CD4-positive, alpha-beta T cell (primary cell): ENCODE data around the gene LBP. TPM values are rescaled to one million over a fixed set of nuclear protein-coding genes. Genes with fewer than 3 reads are reported as not detected.

Experiments used
- ATAC-seq: fragments of 200-7000 bp; cut with Tn5 transposase; one replicate; pipeline ENCODE4 v1.10.0; 2022; ENCODE audit warnings: mild to moderate bottlenecking; ENCODE audit not compliant: poor library complexity
- CTCF ChIA-PET: fragments of 350-600 bp; sonication (Branson Sonifier 250); formaldehyde crosslinking; loops from one replicate; lab custom pipeline; 2021; ENCODE audit warnings: antibody characterized with exemption, inconsistent platforms; lab: Charles Lee
- POLR2A ChIA-PET: fragments of 350-600 bp; sonication (Branson Sonifier 250); formaldehyde crosslinking; loops from one replicate; lab custom pipeline; 2021; ENCODE audit warnings: antibody characterized with exemption, inconsistent platforms; lab: Charles Lee
- DNase-seq, 14 experiments: peaks; one replicate each; pipeline ENCODE4 v3.0.0-alpha.2; 2013 to 2020; ENCODE audit warnings: mixed read lengths in 2 of 14
- H3K27ac ChIP-seq, 2 donors: one replicate each; pipeline versions ENCODE4 v1.5.1 to v1.7.0; 2013; ENCODE audit warnings: low read length in 2 of 2, low read depth in 1 of 2, mild to moderate bottlenecking in 1 of 2
- H3K27me3 ChIP-seq, 2 experiments: 1 replicate in 1 of 2; 2 replicates in 1 of 2; pipeline versions ENCODE4 v1.6.1 to v1.7.0; 2013; ENCODE audit warnings: low read length in 2 of 2, control low read depth in 1 of 2, mild to moderate bottlenecking in 1 of 2, moderate library complexity in 1 of 2; ENCODE audit not compliant: insufficient read depth in 2 of 2, control insufficient read depth in 1 of 2
- H3K36me3 ChIP-seq: one replicate; pipeline ENCODE4 v1.6.1; 2013; ENCODE audit warnings: low read length, control low read depth; ENCODE audit not compliant: insufficient read depth
- H3K4me1 ChIP-seq: one replicate; pipeline ENCODE4 v1.6.1; 2013; ENCODE audit warnings: low read length, control low read depth; ENCODE audit not compliant: insufficient read depth
- H3K4me3 ChIP-seq: one replicate; pipeline ENCODE4 v1.5.1; 2013; ENCODE audit warnings: mild to moderate bottlenecking, low read length, moderate library complexity
- H3K9me3 ChIP-seq, 2 experiments: 1 replicate in 1 of 2; 2 replicates in 1 of 2; pipeline versions ENCODE4 v1.6.1 to v1.7.0; 2013; ENCODE audit warnings: low read length in 2 of 2, mild to moderate bottlenecking in 2 of 2, control low read depth in 1 of 2, moderate library complexity in 1 of 2; ENCODE audit not compliant: control insufficient read depth in 1 of 2, insufficient read depth in 1 of 2
- H3K27ac Mint-ChIP-seq: one replicate; pipeline ENCODE4 v1.8.0; 2020; ENCODE audit warnings: mixed read lengths
- H3K27me3 Mint-ChIP-seq: one replicate; pipeline ENCODE4 v1.8.0; 2021; ENCODE audit warnings: mixed read lengths
- H3K36me3 Mint-ChIP-seq: one replicate; pipeline ENCODE4 v1.8.0; 2021; ENCODE audit warnings: low read depth, mixed read lengths
- H3K4me1 Mint-ChIP-seq: one replicate; pipeline ENCODE4 v1.8.0; 2021; ENCODE audit warnings: low read depth, mixed read lengths
- H3K4me3 Mint-ChIP-seq: one replicate; pipeline ENCODE4 v1.8.0; 2020; ENCODE audit warnings: mild to moderate bottlenecking, mixed read lengths
- H3K9me3 Mint-ChIP-seq: one replicate; pipeline ENCODE4 v1.8.0; 2020; ENCODE audit warnings: mixed read lengths
- intact Hi-C, 2 experiments: fragments of 100-400 bp; cut with DNase I in 1 of 2; cut with micrococcal nuclease in 1 of 2; formaldehyde crosslinking; loops; one replicate each; pipeline versions ENCODE4 v1.15.1 to v1.9.0; 2023 to 2025; cut with DNase I, micrococcal nuclease
- total RNA-seq, 174 experiments: library from RNA in 2 of 174; stranded (reverse) in 2 of 174; gene quantifications; one replicate each; pipeline ENCODE4 v1.2.3 and lab custom pipeline; 2021 to 2026
- TF ChIP-seq, protein P1 (sequence below): fragments of 200-600 bp; IDR thresholded peaks from one replicate; pipeline ENCODE4 v1.8.0; 2022; ENCODE audit warnings: antibody characterized with exemption, mild to moderate bottlenecking

Gene LBP
- total RNA-seq, 2 experiments from 2014 or later = not detected

DNA sequence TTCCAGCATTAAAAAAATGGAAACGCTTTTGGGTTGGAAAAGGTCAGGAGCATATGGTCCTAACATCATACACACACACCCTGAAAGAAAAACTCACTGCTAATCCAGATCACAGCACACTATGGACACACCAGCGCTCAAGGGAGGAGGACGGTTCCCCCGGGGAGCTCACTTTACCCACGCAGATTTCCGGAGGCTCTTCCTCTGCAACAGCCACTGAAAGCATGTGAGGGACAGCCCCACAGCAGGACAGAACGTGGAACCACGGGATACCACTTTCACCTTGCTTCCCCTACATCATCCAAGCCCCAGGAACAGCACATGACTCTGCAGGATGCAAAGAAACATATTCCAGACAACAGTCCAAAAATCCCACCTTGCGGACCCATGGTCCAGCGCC is 75.6 kb downstream of the LBP start:
- no peaks in the 10 kb centered on the region for H3K9me3 ChIP-seq
- H3K36me3 ChIP-seq = peaks cover 82% of the 10 kb centered on the region
- TF ChIP-seq, protein P1, sequence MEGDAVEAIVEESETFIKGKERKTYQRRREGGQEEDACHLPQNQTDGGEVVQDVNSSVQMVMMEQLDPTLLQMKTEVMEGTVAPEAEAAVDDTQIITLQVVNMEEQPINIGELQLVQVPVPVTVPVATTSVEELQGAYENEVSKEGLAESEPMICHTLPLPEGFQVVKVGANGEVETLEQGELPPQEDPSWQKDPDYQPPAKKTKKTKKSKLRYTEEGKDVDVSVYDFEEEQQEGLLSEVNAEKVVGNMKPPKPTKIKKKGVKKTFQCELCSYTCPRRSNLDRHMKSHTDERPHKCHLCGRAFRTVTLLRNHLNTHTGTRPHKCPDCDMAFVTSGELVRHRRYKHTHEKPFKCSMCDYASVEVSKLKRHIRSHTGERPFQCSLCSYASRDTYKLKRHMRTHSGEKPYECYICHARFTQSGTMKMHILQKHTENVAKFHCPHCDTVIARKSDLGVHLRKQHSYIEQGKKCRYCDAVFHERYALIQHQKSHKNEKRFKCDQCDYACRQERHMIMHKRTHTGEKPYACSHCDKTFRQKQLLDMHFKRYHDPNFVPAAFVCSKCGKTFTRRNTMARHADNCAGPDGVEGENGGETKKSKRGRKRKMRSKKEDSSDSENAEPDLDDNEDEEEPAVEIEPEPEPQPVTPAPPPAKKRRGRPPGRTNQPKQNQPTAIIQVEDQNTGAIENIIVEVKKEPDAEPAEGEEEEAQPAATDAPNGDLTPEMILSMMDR = no peak
- DNase-seq (no peak), ATAC-seq (no peak)
- no peak overlapping the region for H3K4me3 ChIP-seq
- H3K27ac ChIP-seq = no peak overlapping the region
- Mint-ChIP-seq H3K27me3 (no peaks in the 10 kb centered on the region), H3K27ac (no peak overlapping the region), H3K36me3 (peaks cover 94% of the 10 kb centered on the region), H3K4me1 (peaks cover 19% of the 10 kb centered on the region), H3K9me3 (no peaks in the 10 kb centered on the region), H3K4me3 (no peak overlapping the region)
- H3K27me3 ChIP-seq = no peaks in the 10 kb centered on the region
- intact Hi-C loops = no loop called here
- ChIA-PET CTCF (no interaction called here), POLR2A (interaction anchor here (3.6 kb wide), 1 partner anchor 12 kb away, joined by 12 read pairs; the partner anchor contains the start of gene SNHG17)
- H3K4me1 ChIP-seq = no peaks in the 10 kb centered on the region

DNA sequence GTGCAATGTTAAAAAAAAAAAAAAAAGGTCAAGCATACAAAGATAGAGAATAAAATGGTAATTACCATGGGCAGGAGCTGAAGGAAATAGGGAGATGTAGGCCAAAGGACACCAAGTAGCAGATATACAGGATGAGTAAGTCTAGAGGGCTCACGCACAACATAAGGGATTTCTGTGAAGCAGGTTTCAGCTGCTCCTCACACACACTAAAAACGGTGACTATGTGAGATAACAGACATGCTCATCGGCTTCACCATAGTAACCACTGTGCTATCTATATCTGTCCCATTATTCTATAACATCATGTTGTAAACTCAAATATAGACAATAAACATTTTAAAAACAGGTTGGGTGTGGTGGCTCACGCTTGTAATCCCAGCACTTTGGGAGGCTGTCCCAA is 77.3 kb downstream of the LBP start:
- Mint-ChIP-seq H3K27me3 (no peaks in the 10 kb centered on the region), H3K9me3 (no peaks in the 10 kb centered on the region), H3K4me1 (peaks cover 29% of the 10 kb centered on the region), H3K36me3 (peaks cover 99% of the 10 kb centered on the region), H3K4me3 (no peak overlapping the region), H3K27ac (no peak overlapping the region)
- intact Hi-C loops = no loop called here
- TF ChIP-seq, protein P1 = no peak
- no peak for ATAC-seq
- Histone ChIP-seq H3K27ac (no peak overlapping the region), H3K4me1 (peaks cover 6% of the 10 kb centered on the region), H3K27me3 (no peaks in the 10 kb centered on the region), H3K9me3 (no peaks in the 10 kb centered on the region), H3K4me3 (no peak overlapping the region), H3K36me3 (peaks cover 91% of the 10 kb centered on the region)
- ChIA-PET CTCF (interaction anchor here (1.6 kb wide), 1 partner anchor 12 kb away, joined by 7 read pairs; the partner anchor contains the start of gene SNHG17), POLR2A (interaction anchor here (3.6 kb wide), 1 partner anchor 10 kb away, joined by 12 read pairs; the partner anchor contains the start of gene SNHG17)
- DNase-seq = no peak

DNA sequence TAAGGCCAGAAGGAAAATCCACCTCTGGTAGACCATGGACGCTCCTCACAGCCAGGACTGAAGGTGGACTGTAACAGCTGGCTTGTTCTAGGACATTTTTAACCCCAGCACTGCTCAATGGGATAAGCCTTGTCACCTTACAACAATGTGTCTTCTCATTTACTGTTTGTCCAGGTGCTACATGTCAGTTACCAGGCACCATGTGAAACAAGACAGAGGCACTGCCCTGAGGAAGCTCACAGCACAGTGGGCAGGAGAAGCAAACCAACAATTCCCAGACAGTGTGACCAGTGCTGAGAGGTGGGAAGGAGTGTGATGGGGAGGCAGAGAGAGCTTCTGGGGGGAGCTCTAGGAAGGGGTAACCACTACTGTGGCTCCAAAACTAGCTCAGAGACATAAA is 78.1 kb downstream of the LBP start:
- Histone ChIP-seq H3K4me3 (no peak overlapping the region), H3K36me3 (peaks cover 93% of the 10 kb centered on the region), H3K9me3 (no peaks in the 10 kb centered on the region), H3K27me3 (no peaks in the 10 kb centered on the region), H3K27ac (no peak overlapping the region), H3K4me1 (peaks cover 6% of the 10 kb centered on the region)
- no peak for DNase-seq
- TF ChIP-seq, protein P1 = no peak
- Mint-ChIP-seq H3K4me1 (peaks cover 36% of the 10 kb centered on the region), H3K36me3 (peaks cover 99% of the 10 kb centered on the region), H3K27me3 (no peaks in the 10 kb centered on the region), H3K27ac (no peak overlapping the region), H3K9me3 (no peaks in the 10 kb centered on the region), H3K4me3 (no peak overlapping the region)
- intact Hi-C loops = no loop called here
- no peak for ATAC-seq
- CTCF ChIA-PET = interaction anchor here (2.6 kb wide), 1 partner anchor 22 kb away, joined by 6 read pairs; no protein-coding TSS in a partner anchor
- POLR2A ChIA-PET = interaction anchor here (3.6 kb wide), 1 partner anchor 10 kb away, joined by 12 read pairs; the partner anchor contains the start of gene SNHG17
